A549 (cell line): ENCODE data around the gene HAUS6. TPM values are rescaled to one million over a fixed set of nuclear protein-coding genes. Genes with fewer than 3 reads are reported as not detected.

Experiments
- ATAC-seq, 2 experiments: fragments of 200-7000 bp in 1 of 2; fragments of >200 bp in 1 of 2; cut with Nextera tagmentation in 1 of 2; cut with Tn5 transposase in 1 of 2; 3 replicates each; pipeline versions ENCODE4 v1.8.0 to v1.9.1; 2018 to 2020; ENCODE audit warnings: mild to moderate bottlenecking in 1 of 2, moderate library complexity in 1 of 2
- CTCF ChIA-PET: fragments of 300-600 bp; sonication (Branson Sonifier 250); formaldehyde crosslinking; extraction: SDS; loops from one replicate; lab custom pipeline; 2021; ENCODE audit warnings: antibody characterized with exemption, inconsistent platforms; lab: Yijun Ruan, JAX
- POLR2A ChIA-PET: fragments of 350-600 bp; formaldehyde crosslinking; extraction: SDS; loops from one replicate; lab custom pipeline; 2021; ENCODE audit warnings: antibody characterized with exemption, inconsistent platforms; lab: Yijun Ruan, JAX
- DNase-seq, 2 experiments: peaks; one replicate each; pipeline versions ENCODE4 v3.0.0 to v3.0.0-alpha.2; 2011 to 2016; ENCODE audit warnings: low read depth in 1 of 2, low spot score in 1 of 2
- FAIRE-seq: peaks from 2 replicates; lab custom pipeline; 2011; peaks lifted over from hg19 to GRCh38; lab: Jason Lieb, UNC
- H3K27ac ChIP-seq, 2 experiments: fragments of >200 bp; sonication (Bioruptor Twin); formaldehyde crosslinking; 3 replicates each; pipeline ENCODE4 v1.5.1; 2016 to 2017
- H3K4me1 ChIP-seq: fragments of >200 bp; sonication (Bioruptor Twin); formaldehyde crosslinking; 3 replicates; pipeline ENCODE4 v1.6.1; 2016
- H3K4me2 ChIP-seq: fragments of >200 bp; sonication (Bioruptor Twin); formaldehyde crosslinking; 3 replicates; pipeline ENCODE4 v1.6.1; 2016
- H3K4me3 ChIP-seq: fragments of >200 bp; sonication (Bioruptor Twin); formaldehyde crosslinking; 3 replicates; pipeline ENCODE4 v1.5.1; 2016
- H3K9me3 ChIP-seq: fragments of >200 bp; sonication (Bioruptor Twin); formaldehyde crosslinking; 3 replicates; pipeline ENCODE4 v1.6.1; 2016
- BHLHE40 ChIP-seq: IDR thresholded peaks from 2 replicates; pipeline ENCODE4 v1.6.1; 2012; ENCODE audit warnings: low read depth, low read length, inconsistent platforms
- CBX8 ChIP-seq: fragments of 200-600 bp; sonication (generic); IDR thresholded peaks from 2 replicates; pipeline ENCODE4 v1.6.1; 2016
- CEBPB ChIP-seq, 2 experiments: fragments of >200 bp in 1 of 2; sonication (Bioruptor Twin) in 1 of 2; formaldehyde crosslinking in 1 of 2; IDR thresholded peaks; 2 replicates each; pipeline ENCODE4 v1.6.1; 2012 to 2016
- FOSB ChIP-seq: fragments of 250-450 bp; sonication (Bioruptor Pico); IDR thresholded peaks from 2 replicates; pipeline ENCODE4 v1.5.0; 2020; ENCODE audit warnings: mild to moderate bottlenecking, moderate library complexity
- FOXS1 ChIP-seq: fragments of 250-450 bp; sonication (Bioruptor Pico); IDR thresholded peaks from 2 replicates; pipeline ENCODE4 v1.5.0; 2020; ENCODE audit warnings: mild to moderate bottlenecking, moderate library complexity
- HOXB5 ChIP-seq: fragments of 250-450 bp; sonication (Bioruptor Pico); IDR thresholded peaks from 2 replicates; pipeline ENCODE4 v1.5.0; 2020; ENCODE audit warnings: mild to moderate bottlenecking, moderate library complexity
- KDM5A ChIP-seq: fragments of 200-600 bp; sonication (generic); IDR thresholded peaks from 2 replicates; pipeline ENCODE4 v1.6.1; 2016; ENCODE audit warnings: antibody characterized with exemption, mild to moderate bottlenecking
- MAFK ChIP-seq: fragments of 450-650 bp; IDR thresholded peaks from 2 replicates; pipeline ENCODE4 v1.6.1; 2014; ENCODE audit not compliant: partially characterized antibody
- MAZ ChIP-seq: fragments of 150-350 bp; IDR thresholded peaks from 2 replicates; pipeline ENCODE4 v1.6.1; 2014; ENCODE audit warnings: antibody characterized with exemption, low read depth, low read length, borderline replicate concordance
- NFE2L2 ChIP-seq: fragments of 150-350 bp; conservative IDR thresholded peaks from 2 replicates; pipeline ENCODE4 v1.6.1; 2014; ENCODE audit warnings: low read length
- NR3C1 ChIP-seq: fragments of >200 bp; sonication (Bioruptor Twin); formaldehyde crosslinking; IDR thresholded peaks from 3 replicates; pipeline ENCODE4 v1.6.1; 2017
- POLR2A ChIP-seq: IDR thresholded peaks from 2 replicates; pipeline ENCODE4 v1.6.1; 2012; ENCODE audit warnings: mild to moderate bottlenecking, low read length
- POLR2AphosphoS2 ChIP-seq: conservative IDR thresholded peaks from 2 replicates; pipeline ENCODE4 v1.6.1; 2012; ENCODE audit warnings: low read length, improper control_type of control experiment, inconsistent platforms
- RAD21 ChIP-seq, 2 experiments: fragments of >200 bp in 1 of 2; sonication (Bioruptor Twin) in 1 of 2; formaldehyde crosslinking in 1 of 2; IDR thresholded peaks in 1 of 2; conservative IDR thresholded peaks in 1 of 2; 2 replicates in 1 of 2; 3 replicates in 1 of 2; pipeline ENCODE4 v1.6.1; 2012 to 2018; ENCODE audit warnings: inconsistent platforms in 1 of 2
- RNF2 ChIP-seq: fragments of 200-600 bp; sonication (generic); IDR thresholded peaks from 2 replicates; pipeline ENCODE4 v1.6.1; 2016; ENCODE audit warnings: low read depth, mild to moderate bottlenecking, antibody characterized with exemption, moderate library complexity, borderline replicate concordance
- SREBF2 ChIP-seq: fragments of 450-650 bp; IDR thresholded peaks from 2 replicates; pipeline ENCODE4 v1.6.1; 2014; ENCODE audit warnings: mild to moderate bottlenecking, moderate library complexity
- ZSCAN20 ChIP-seq: fragments of 250-450 bp; sonication (Bioruptor Pico); IDR thresholded peaks from 2 replicates; pipeline ENCODE4 v1.8.0; 2022; ENCODE audit warnings: mild to moderate bottlenecking, moderate library complexity
- WGBS: methylation state at CpG from one replicate; pipeline ENCODE4 v1.1.6; 2017; ENCODE audit errors: missing lambda C conversion rate; 5-methylcytosine and 5-hydroxymethylcytosine counted together
- polyA plus RNA-seq, 4 experiments: library from polyadenylated mRNA; depleted of rRNA in 3 of 4; stranded (reverse); fragments of >200 nt; fragmentation: RNase III in 1 of 4; extraction: RNeasy Plus Mini Kit Qiagen cat#74134 plus additional on column Dnase treatment in 1 of 4; gene quantifications; 2 replicates in 3 of 4; 3 replicates in 1 of 4; pipeline ENCODE4 v1.2.3, GENCODE V29; 2011 to 2017
- TF ChIP-seq, protein P1 (sequence below): fragments of 200-600 bp; sonication (generic); IDR thresholded peaks from 2 replicates; pipeline ENCODE4 v1.6.1; 2016; ENCODE audit warnings: antibody characterized with exemption, mild to moderate bottlenecking, moderate library complexity
- TF ChIP-seq, protein P2 (sequence below): IDR thresholded peaks from 2 replicates; pipeline ENCODE4 v1.6.1; 2012
- TF ChIP-seq, protein P3 (sequence below): fragments of 450-650 bp; IDR thresholded peaks from 2 replicates; pipeline ENCODE4 v1.6.1; 2014; ENCODE audit warnings: antibody characterized with exemption
- TF ChIP-seq, protein P4 (sequence below): fragments of 150-350 bp; IDR thresholded peaks from 2 replicates; pipeline ENCODE4 v1.6.1; 2014; ENCODE audit warnings: low read depth, mild to moderate bottlenecking, low read length

The HAUS6 gene
- polyA plus RNA-seq, 2 of the 4 experiments (the other 2 are of a cell fraction) = 22.4 to 34.6 TPM

DNA sequence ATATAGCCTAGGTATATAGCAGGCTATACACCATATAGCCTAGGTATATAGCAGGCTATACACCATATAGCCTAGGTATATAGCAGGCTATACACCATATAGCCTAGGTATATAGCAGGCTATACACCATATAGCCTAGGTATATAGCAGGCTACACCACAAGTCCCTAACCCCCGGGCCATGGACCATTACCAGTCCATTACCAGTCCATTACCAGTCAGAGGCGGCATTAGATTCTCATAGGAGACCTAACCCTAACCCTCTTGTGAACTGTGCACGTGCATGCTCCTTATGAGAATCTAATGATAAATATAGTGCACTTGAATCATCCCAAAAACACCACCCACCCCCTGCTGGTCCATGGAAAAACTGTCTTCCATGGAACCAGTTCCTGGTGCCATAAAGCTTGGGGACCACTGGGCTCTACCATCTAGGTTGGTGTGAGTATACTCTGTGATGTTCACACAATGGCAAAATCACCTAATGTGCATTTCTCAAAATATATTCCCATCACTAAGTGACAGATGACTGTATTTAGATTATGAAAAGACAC lies 19.9 kb upstream of the HAUS6 start:
- 98% methylated on average over 3 of the region's 3 CpGs for WGBS
- Histone ChIP-seq H3K4me2 (no peak overlapping the region), H3K4me1 (peaks cover 8% of the 10 kb centered on the region; the same call in 1 of the 3 replicates), H3K4me3 (no peak overlapping the region), H3K9me3 (no peaks in the 10 kb centered on the region), H3K27ac (no peak overlapping the region)
- no peak for FAIRE-seq
- POLR2A ChIA-PET = no interaction called here
- CTCF ChIA-PET = interaction anchor here (0.5 to 1.7 kb wide), 4 partner anchors 14 to 1057 kb away, joined by 3 read pairs; no protein-coding TSS in a partner anchor
- DNase-seq = no peak
- no peak for TF ChIP-seq HOXB5 (CRISPR knock-in tag)
- no peak for TF ChIP-seq FOSB (CRISPR knock-in tag)
- TF ChIP-seq KDM5A = no peak
- no peak for TF ChIP-seq CBX8
- TF ChIP-seq, protein P1, sequence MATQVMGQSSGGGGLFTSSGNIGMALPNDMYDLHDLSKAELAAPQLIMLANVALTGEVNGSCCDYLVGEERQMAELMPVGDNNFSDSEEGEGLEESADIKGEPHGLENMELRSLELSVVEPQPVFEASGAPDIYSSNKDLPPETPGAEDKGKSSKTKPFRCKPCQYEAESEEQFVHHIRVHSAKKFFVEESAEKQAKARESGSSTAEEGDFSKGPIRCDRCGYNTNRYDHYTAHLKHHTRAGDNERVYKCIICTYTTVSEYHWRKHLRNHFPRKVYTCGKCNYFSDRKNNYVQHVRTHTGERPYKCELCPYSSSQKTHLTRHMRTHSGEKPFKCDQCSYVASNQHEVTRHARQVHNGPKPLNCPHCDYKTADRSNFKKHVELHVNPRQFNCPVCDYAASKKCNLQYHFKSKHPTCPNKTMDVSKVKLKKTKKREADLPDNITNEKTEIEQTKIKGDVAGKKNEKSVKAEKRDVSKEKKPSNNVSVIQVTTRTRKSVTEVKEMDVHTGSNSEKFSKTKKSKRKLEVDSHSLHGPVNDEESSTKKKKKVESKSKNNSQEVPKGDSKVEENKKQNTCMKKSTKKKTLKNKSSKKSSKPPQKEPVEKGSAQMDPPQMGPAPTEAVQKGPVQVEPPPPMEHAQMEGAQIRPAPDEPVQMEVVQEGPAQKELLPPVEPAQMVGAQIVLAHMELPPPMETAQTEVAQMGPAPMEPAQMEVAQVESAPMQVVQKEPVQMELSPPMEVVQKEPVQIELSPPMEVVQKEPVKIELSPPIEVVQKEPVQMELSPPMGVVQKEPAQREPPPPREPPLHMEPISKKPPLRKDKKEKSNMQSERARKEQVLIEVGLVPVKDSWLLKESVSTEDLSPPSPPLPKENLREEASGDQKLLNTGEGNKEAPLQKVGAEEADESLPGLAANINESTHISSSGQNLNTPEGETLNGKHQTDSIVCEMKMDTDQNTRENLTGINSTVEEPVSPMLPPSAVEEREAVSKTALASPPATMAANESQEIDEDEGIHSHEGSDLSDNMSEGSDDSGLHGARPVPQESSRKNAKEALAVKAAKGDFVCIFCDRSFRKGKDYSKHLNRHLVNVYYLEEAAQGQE = no peak
- TF ChIP-seq MAZ = no peak
- ATAC-seq = no peak

DNA sequence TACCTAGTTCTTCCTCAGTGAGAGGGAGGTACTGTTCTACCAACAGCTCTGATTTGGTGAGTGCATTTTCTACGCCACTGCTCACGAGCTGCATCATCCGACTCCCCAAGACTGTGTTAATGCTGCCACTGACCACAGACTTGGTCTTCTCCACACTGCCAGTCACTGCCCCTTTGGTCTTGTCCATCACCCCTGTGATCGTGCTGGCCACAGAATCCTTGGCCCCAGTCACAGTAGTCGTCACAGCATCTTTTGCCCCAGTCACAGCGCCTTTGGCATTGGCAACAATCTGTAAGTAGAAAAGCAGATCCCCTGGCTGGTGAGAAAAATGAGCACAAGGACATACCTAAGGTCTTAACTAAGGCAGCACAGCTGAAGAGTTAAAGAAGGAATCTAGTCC lies 18.2 kb upstream of the HAUS6 start:
- Histone ChIP-seq H3K4me3 (no peak overlapping the region), H3K4me1 (peaks cover 8% of the 10 kb centered on the region; the same call in 1 of the 3 replicates), H3K9me3 (no peaks in the 10 kb centered on the region), H3K27ac (no peak overlapping the region), H3K4me2 (no peak overlapping the region)
- FAIRE-seq (no peak), ATAC-seq (no peak), DNase-seq (no peak)
- 93% methylated on average over 6 of the region's 6 CpGs for WGBS
- CTCF ChIA-PET = interaction anchor here (1.6 to 2.7 kb wide), 2 partner anchors 11 to 12 kb away, joined by 6 to 8 read pairs; no protein-coding TSS in a partner anchor
- POLR2A ChIA-PET = no interaction called here
- no peak for TF ChIP-seq POLR2A
- TF ChIP-seq CEBPB (IDR thresholded peaks at IDR 0.05) = no peak
- TF ChIP-seq HOXB5 (CRISPR knock-in tag) = no peak
- TF ChIP-seq, protein P1 = no peak
- no peak for TF ChIP-seq SREBF2
- TF ChIP-seq MAZ = no peak
- no peak for TF ChIP-seq ZSCAN20 (CRISPR knock-in tag)
- no peak for TF ChIP-seq NR3C1
- TF ChIP-seq, protein P2, sequence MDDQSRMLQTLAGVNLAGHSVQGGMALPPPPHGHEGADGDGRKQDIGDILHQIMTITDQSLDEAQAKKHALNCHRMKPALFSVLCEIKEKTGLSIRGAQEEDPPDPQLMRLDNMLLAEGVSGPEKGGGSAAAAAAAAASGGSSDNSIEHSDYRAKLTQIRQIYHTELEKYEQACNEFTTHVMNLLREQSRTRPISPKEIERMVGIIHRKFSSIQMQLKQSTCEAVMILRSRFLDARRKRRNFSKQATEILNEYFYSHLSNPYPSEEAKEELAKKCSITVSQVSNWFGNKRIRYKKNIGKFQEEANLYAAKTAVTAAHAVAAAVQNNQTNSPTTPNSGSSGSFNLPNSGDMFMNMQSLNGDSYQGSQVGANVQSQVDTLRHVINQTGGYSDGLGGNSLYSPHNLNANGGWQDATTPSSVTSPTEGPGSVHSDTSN = no peak
- no peak for TF ChIP-seq MAFK
- TF ChIP-seq POLR2AphosphoS2 = no peak
- TF ChIP-seq FOXS1 (CRISPR knock-in tag) = no peak
- TF ChIP-seq BHLHE40 = no peak
- TF ChIP-seq NFE2L2 = no peak
- TF ChIP-seq, protein P3, sequence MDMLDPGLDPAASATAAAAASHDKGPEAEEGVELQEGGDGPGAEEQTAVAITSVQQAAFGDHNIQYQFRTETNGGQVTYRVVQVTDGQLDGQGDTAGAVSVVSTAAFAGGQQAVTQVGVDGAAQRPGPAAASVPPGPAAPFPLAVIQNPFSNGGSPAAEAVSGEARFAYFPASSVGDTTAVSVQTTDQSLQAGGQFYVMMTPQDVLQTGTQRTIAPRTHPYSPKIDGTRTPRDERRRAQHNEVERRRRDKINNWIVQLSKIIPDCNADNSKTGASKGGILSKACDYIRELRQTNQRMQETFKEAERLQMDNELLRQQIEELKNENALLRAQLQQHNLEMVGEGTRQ = no peak
- no peak for TF ChIP-seq RNF2
- TF ChIP-seq, protein P4, sequence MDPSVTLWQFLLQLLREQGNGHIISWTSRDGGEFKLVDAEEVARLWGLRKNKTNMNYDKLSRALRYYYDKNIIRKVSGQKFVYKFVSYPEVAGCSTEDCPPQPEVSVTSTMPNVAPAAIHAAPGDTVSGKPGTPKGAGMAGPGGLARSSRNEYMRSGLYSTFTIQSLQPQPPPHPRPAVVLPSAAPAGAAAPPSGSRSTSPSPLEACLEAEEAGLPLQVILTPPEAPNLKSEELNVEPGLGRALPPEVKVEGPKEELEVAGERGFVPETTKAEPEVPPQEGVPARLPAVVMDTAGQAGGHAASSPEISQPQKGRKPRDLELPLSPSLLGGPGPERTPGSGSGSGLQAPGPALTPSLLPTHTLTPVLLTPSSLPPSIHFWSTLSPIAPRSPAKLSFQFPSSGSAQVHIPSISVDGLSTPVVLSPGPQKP = no peak
- no peak for TF ChIP-seq RAD21 (conservative IDR thresholded peaks at IDR 0.05 in 1 of 2, IDR thresholded peaks at IDR 0.05 in 1 of 2)
